ENCODE data around the gene ARHGAP26.

The ARHGAP26 gene

GRCh38 chr5:143006501-143006900 is 236.3 kb downstream of the ARHGAP26 start:
- no peak for DNase-seq (ENCODE audit: low read depth)
- no peak for TF ChIP-seq CTCF (IDR thresholded peaks at IDR 0.05; ENCODE audit: low read depth, low read length, missing control alignments)
- no peak overlapping the region for H3K4me3 ChIP-seq (ENCODE audit: low read depth, low read length)

- no peak for TF ChIP-seq CTCF (IDR thresholded peaks at IDR 0.05; ENCODE audit: low read depth, low read length, missing control alignments)
- no peak for DNase-seq (ENCODE audit: low read depth)
- H3K4me3 ChIP-seq (ENCODE audit: low read depth, low read length) = no peak overlapping the region
Measured at GRCh38 chr5:143008032-143008431, 237.9 kb downstream of the ARHGAP26 start.

- H3K4me3 ChIP-seq (ENCODE audit: low read depth, low read length) = no peak overlapping the region
- TF ChIP-seq CTCF (IDR thresholded peaks at IDR 0.05; ENCODE audit: low read depth, low read length, missing control alignments) = peak; percentile 12
- DNase-seq (ENCODE audit: low read depth) = peak; percentile 73
Measured at GRCh38 chr5:143008809-143009521, 238.8 kb downstream of the ARHGAP26 start.

GRCh38 chr5:143010351-143010750 is 240.2 kb downstream of the ARHGAP26 start:
- DNase-seq (ENCODE audit: low read depth) = no peak
- no peak for TF ChIP-seq CTCF (IDR thresholded peaks at IDR 0.05; ENCODE audit: low read depth, low read length, missing control alignments)

GRCh38 chr5:143011585-143011984 is 241.4 kb downstream of the ARHGAP26 start:
- no peak for DNase-seq (ENCODE audit: low read depth)
- H3K4me3 ChIP-seq (ENCODE audit: low read depth, low read length) = no peak overlapping the region
- no peak for TF ChIP-seq CTCF (IDR thresholded peaks at IDR 0.05; ENCODE audit: low read depth, low read length, missing control alignments)

More at GRCh38 chr5:143010351-143010750, 240.2 kb downstream of the ARHGAP26 start:
- H3K4me3 ChIP-seq (ENCODE audit: low read depth, low read length) = no peak overlapping the region

- no peak overlapping the region for H3K4me3 ChIP-seq (ENCODE audit: low read depth, low read length)
- DNase-seq (ENCODE audit: low read depth) = no peak
- no peak for TF ChIP-seq CTCF (IDR thresholded peaks at IDR 0.05; ENCODE audit: low read depth, low read length, missing control alignments)
Measured at GRCh38 chr5:143013176-143013891, 243.2 kb downstream of the ARHGAP26 start.
